GM18870 (cell line): ENCODE measurements around the gene PSTPIP2.
A peak's percentile ranks its signal among the peaks of the same experiment; 100 is the strongest.
"Not testable (repeated sequence)": the region's sequence is repeated elsewhere in the genome, so short reads cannot be mapped to it uniquely, and the experiment has no call there.

Experiments
- ATAC-seq: cut with Tn5 transposase; IDR thresholded peaks from one replicate; pipeline ENCODE4 v1.9.1; 2021; ENCODE audit warnings: moderate library complexity; ENCODE audit not compliant: unreplicated experiment

The PSTPIP2 gene

GRCh38 chr18:45992527-45992926 is 79.5 kb downstream of the PSTPIP2 start:
- ATAC-seq: not testable (repeated sequence)

GRCh38 chr18:45991788-45992187 is 80.3 kb downstream of the PSTPIP2 start:
- ATAC-seq: no peak

GRCh38 chr18:45984546-45985235 is 87.4 kb downstream of the PSTPIP2 start:
- no peak for ATAC-seq

- no peak for ATAC-seq
These were observed 90.2 kb downstream of the PSTPIP2 start for GRCh38 chr18:45981821-45982220.

GRCh38 chr18:45980229-45980628 is 91.8 kb downstream of the PSTPIP2 start:
- ATAC-seq: no peak

GRCh38 chr18:45978084-45978483 is 94.0 kb downstream of the PSTPIP2 start:
- ATAC-seq: no peak

GRCh38 chr18:45976974-45977373 is 95.1 kb downstream of the PSTPIP2 start:
- ATAC-seq: no peak

- no peak for ATAC-seq
These were observed 95.5 kb downstream of the PSTPIP2 start for GRCh38 chr18:45976566-45976965.

GRCh38 chr18:45974088-45974536 is 97.9 kb downstream of the PSTPIP2 start:
- ATAC-seq: no peak

- ATAC-seq: peak; percentile 96
These were observed 104.9 kb downstream of the PSTPIP2 start, which contains the start of gene EPG5 for GRCh38 chr18:45967007-45967706. EPG5 (minus strand) TSS chr18:45967329; CDS start chr18:45967239, 90 bp downstream.

- ATAC-seq: not testable (repeated sequence)
These were observed 107.1 kb downstream of the PSTPIP2 start for GRCh38 chr18:45964913-45965312.

- ATAC-seq: no peak
These were observed 109.2 kb downstream of the PSTPIP2 start for GRCh38 chr18:45962866-45963265.

GRCh38 chr18:45962461-45962860 is 109.6 kb downstream of the PSTPIP2 start:
- no peak for ATAC-seq

GRCh38 chr18:45959484-45959883 is 112.6 kb downstream of the PSTPIP2 start:
- not testable (repeated sequence) for ATAC-seq

- no peak for ATAC-seq
These were observed 113.3 kb downstream of the PSTPIP2 start for GRCh38 chr18:45958730-45959129.

GRCh38 chr18:45958027-45958426 is 114.0 kb downstream of the PSTPIP2 start:
- no peak for ATAC-seq

GRCh38 chr18:45957100-45957499 is 115.0 kb downstream of the PSTPIP2 start:
- ATAC-seq: no peak

- ATAC-seq: no peak
These were observed 117.8 kb downstream of the PSTPIP2 start for GRCh38 chr18:45954070-45954934.

GRCh38 chr18:45951016-45951714 is 120.9 kb downstream of the PSTPIP2 start:
- no peak for ATAC-seq

GRCh38 chr18:45945669-45946068 is 126.4 kb downstream of the PSTPIP2 start:
- ATAC-seq: no peak

GRCh38 chr18:45940724-45941123 is 131.3 kb downstream of the PSTPIP2 start:
- ATAC-seq: no peak
